HFFc6 (cell line): ENCODE data around the gene ECE1. TPM values are rescaled to one million over a fixed set of nuclear protein-coding genes. Genes with fewer than 3 reads are reported as not detected.

Experiments used
- DNase-seq: peaks from one replicate; pipeline ENCODE4 v3.0.0-alpha.2; 2018
- H3K27ac Mint-ChIP-seq: 2 replicates; pipeline ENCODE4 v1.8.0; 2020; ENCODE audit warnings: mild to moderate bottlenecking, mixed read lengths
- H3K27me3 Mint-ChIP-seq: 2 replicates; pipeline ENCODE4 v1.8.0; 2021; ENCODE audit warnings: mild to moderate bottlenecking, moderate library complexity, mixed read lengths; ENCODE audit not compliant: insufficient read depth
- H3K36me3 Mint-ChIP-seq: 2 replicates; pipeline ENCODE4 v1.8.0; 2021; ENCODE audit warnings: low read depth, mixed read lengths
- H3K4me1 Mint-ChIP-seq: 2 replicates; pipeline ENCODE4 v1.8.0; 2020; ENCODE audit warnings: low read depth, mixed read lengths
- H3K4me3 Mint-ChIP-seq: 2 replicates; pipeline ENCODE4 v1.8.0; 2020; ENCODE audit warnings: mild to moderate bottlenecking, moderate library complexity, mixed read lengths
- H3K9me3 Mint-ChIP-seq: 2 replicates; pipeline ENCODE4 v1.8.0; 2020; ENCODE audit warnings: mild to moderate bottlenecking, mixed read lengths
- total RNA-seq, 6 experiments: library from RNA; stranded (reverse); fragmentation: NEBNext Ultra II Directional; extraction: Animal tissue kit (Norgen Biotek cat#: 25700); gene quantifications; 2 replicates in 1 of 6; 3 replicates in 5 of 6; pipeline ENCODE4 v1.2.3, GENCODE V29; 2021
- TF ChIP-seq, protein P1 (sequence below): fragments of 200-600 bp; sonication (generic); IDR thresholded peaks from 2 replicates; pipeline ENCODE4 v1.5.0; 2021; ENCODE audit warnings: antibody characterized with exemption, mild to moderate bottlenecking

ECE1 gene
- total RNA-seq, 6 experiments from 2014 or later, result 116 to 134 (median 124) TPM

DNA sequence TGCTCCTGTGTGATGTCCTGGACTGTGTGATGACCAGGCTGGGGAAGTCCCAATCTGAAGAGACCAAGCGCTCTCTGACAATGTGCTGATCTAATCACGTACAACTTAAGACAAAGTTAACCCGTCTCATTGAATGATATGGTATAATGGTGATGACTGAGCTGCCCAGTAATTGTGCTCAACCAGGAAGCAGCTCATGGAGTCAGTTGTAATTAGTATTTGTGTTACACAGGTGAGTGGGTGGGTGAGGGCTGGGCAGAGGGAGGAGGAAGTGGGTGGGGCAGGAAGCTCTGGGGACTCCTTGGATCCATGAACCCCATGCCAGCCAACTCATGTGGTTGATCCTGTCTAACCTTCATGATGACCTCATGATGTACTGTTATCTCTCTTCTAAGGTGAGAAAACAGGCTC, 8.7 kb upstream of the ECE1 start:
- TF ChIP-seq, protein P1, sequence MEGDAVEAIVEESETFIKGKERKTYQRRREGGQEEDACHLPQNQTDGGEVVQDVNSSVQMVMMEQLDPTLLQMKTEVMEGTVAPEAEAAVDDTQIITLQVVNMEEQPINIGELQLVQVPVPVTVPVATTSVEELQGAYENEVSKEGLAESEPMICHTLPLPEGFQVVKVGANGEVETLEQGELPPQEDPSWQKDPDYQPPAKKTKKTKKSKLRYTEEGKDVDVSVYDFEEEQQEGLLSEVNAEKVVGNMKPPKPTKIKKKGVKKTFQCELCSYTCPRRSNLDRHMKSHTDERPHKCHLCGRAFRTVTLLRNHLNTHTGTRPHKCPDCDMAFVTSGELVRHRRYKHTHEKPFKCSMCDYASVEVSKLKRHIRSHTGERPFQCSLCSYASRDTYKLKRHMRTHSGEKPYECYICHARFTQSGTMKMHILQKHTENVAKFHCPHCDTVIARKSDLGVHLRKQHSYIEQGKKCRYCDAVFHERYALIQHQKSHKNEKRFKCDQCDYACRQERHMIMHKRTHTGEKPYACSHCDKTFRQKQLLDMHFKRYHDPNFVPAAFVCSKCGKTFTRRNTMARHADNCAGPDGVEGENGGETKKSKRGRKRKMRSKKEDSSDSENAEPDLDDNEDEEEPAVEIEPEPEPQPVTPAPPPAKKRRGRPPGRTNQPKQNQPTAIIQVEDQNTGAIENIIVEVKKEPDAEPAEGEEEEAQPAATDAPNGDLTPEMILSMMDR, result no peak
- Mint-ChIP-seq H3K36me3 (no peaks in the 10 kb centered on the region), H3K9me3 (no peaks in the 10 kb centered on the region), H3K27ac (no peak overlapping the region), H3K4me1 (peaks cover 68% of the 10 kb centered on the region), H3K4me3 (no peak overlapping the region), H3K27me3 (peaks cover 2% of the 10 kb centered on the region; the same call in 1 of the 2 replicates)
- DNase-seq, result no peak

DNA sequence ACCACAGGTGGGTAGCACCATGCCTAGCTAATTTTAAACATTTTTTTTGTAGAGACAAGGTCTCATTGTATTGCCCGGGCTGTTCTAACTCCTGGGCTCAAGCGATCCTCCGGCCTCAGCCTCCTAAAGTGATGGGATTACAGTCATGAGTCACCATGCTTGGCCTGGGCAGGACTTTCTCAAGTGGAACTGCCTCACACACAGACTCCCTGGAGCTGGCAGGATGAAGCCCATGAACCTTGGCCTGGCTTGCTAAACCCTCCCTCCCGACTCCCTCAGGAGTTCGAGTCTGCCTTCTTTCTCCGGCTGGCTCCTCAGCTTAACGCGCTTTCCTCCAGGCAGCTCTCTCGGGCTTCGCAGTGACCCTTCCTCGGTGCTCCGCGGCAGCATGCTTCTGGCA, 7.7 kb upstream of the ECE1 start:
- H3K4me1 Mint-ChIP-seq, result peaks cover 70% of the 10 kb centered on the region
- peaks cover 2% of the 10 kb centered on the region; the same call in 1 of the 2 replicates for H3K27me3 Mint-ChIP-seq
- H3K36me3 Mint-ChIP-seq, result no peaks in the 10 kb centered on the region
- no peak for DNase-seq
- no peaks in the 10 kb centered on the region for H3K9me3 Mint-ChIP-seq
- no peak overlapping the region for H3K4me3 Mint-ChIP-seq
- TF ChIP-seq, protein P1, result no peak
- peak overlapping the region; percentile 24; the same call in 1 of the 2 replicates for H3K27ac Mint-ChIP-seq

DNA sequence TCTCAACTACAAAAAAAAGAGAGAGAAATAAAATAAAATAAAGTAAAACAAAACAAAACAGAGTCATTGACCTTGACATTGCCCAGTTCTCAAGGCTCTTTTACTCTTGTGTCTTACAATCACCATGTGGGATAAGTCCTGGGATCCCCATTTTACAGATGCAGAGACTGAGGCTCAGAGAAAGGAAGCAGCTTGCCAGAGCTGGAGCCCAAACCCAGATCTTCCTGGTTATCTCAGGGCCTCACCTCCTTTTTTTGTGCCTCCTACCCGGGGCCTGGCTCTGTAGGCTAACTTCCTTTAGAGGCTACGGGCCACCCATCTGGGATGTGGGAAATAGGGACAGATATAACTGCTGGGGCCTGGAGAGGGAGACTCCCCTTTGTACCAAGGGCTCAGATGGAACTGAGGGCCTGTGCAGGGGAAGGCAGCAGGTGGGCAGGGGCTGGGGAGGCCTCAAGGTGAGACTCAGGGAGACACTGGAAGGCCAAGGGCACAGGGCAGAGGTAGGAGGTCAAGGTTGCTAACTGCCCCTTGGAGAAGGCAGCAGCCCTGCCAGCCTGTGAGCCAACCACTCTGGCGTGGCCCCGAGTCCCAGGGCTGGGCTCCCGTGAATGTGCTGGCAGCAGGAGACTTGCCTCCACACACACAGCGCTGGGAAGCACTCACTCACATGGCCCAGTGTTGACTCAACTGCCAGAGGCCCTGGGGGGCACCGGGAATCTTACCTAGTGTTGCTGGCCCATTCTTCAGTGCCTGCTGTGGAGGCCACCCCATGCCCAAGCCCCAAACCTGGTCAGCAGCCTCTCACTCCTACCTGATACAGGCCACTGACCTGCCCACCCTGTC, 6.5 kb upstream of the ECE1 start:
- DNase-seq, result no peak
- Mint-ChIP-seq H3K4me3 (no peak overlapping the region), H3K36me3 (no peaks in the 10 kb centered on the region), H3K4me1 (peaks cover 68% of the 10 kb centered on the region), H3K9me3 (no peaks in the 10 kb centered on the region), H3K27ac (no peak overlapping the region), H3K27me3 (peaks cover 3% of the 10 kb centered on the region; the same call in 1 of the 2 replicates)
- TF ChIP-seq, protein P1, result no peak

DNA sequence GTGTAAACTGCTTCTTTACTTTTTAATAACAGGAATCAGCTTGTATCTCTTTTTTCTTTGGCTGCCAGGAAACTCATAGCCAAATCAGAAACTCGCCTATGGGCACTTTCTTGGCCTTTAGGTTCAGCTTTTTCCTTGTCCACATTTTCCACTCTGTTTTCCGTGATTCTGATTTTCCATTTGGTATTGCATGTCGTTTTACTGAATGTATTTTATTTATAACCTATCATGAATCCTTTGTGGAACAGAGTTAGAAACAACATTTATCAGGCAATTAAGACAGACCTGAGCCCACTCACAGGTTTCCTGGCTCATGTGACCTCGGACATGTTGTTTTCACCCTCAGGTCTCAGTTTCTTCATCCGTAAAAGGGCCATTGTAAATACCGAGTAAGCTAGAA, 5.3 kb upstream of the ECE1 start:
- Mint-ChIP-seq H3K27me3 (peaks cover 3% of the 10 kb centered on the region; the same call in 1 of the 2 replicates), H3K36me3 (no peaks in the 10 kb centered on the region), H3K9me3 (no peaks in the 10 kb centered on the region), H3K4me3 (no peak overlapping the region), H3K27ac (no peak overlapping the region; the same call in 1 of the 2 replicates), H3K4me1 (peaks cover 70% of the 10 kb centered on the region)
- no peak for DNase-seq
- TF ChIP-seq, protein P1, result no peak

DNA sequence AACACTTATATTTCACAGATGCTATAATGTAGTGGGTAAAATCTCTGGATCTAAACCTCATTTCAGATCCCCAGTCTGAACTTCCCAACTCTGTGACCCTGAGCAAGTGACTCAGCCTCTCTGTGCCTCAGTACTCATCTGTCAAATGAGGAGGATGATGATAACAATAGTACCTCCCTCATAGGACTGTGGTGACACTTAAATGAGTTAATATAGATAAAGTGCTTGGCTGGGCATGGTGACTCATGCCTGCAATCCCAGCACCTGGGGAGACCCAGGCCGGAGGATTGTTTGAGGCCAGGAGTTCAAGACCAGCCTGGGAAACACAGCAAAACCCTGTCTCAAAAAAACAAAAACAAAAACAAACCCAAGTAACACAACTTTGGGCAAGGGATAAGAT, 4.7 kb upstream of the ECE1 start:
- TF ChIP-seq, protein P1, result no peak
- Mint-ChIP-seq H3K36me3 (no peaks in the 10 kb centered on the region), H3K4me3 (peak overlapping the region; percentile 15; the same call in 1 of the 2 replicates), H3K27ac (peak overlapping the region; percentile 81), H3K4me1 (peaks cover 69% of the 10 kb centered on the region), H3K27me3 (peaks cover 3% of the 10 kb centered on the region; the same call in 1 of the 2 replicates), H3K9me3 (no peaks in the 10 kb centered on the region)
- DNase-seq, result no peak
